ENCODE results near the gene DDR1. TPM values are rescaled to one million over a fixed set of nuclear protein-coding genes. Genes with fewer than 3 reads are reported as not detected.
A peak's percentile ranks its signal among the peaks of the same experiment; 100 is the strongest.
"Not testable (repeated sequence)": the region's sequence is repeated elsewhere in the genome, so short reads cannot be mapped to it uniquely, and the experiment has no call there.

Gene DDR1
- total RNA-seq, 1 experiment from 2014 or later, result 230 TPM

GRCh38 chr6:30901436-30901835 lies 17.1 kb downstream of the DDR1 start:
- CTCF ChIA-PET, result interaction anchor here (0.7 to 1.4 kb wide), 2 partner anchors 13 to 18 kb away, joined by 4 to 6 read pairs; partner anchors contain the start of gene VARS2
- Mint-ChIP-seq H3K27me3 (ENCODE audit: low read depth) (no peaks in the 10 kb centered on the region; the same call in 1 of the 2 replicates), H3K27ac (no peak overlapping the region), H3K9me3 (no peaks in the 10 kb centered on the region), H3K4me1 (no peaks in the 10 kb centered on the region), H3K36me3 (peaks cover 26% of the 10 kb centered on the region), H3K4me3 (no peak overlapping the region)
- TF ChIP-seq HMGXB4 (CRISPR knock-in tag; IDR thresholded peaks at IDR 0.05) (no peak), ZNF423 (CRISPR knock-in tag; IDR thresholded peaks at IDR 0.05) (no peak), E2F5 (CRISPR knock-in tag; IDR thresholded peaks at IDR 0.05) (no peak), AFF4 (CRISPR knock-in tag; IDR thresholded peaks at IDR 0.05; ENCODE audit: borderline replicate concordance) (no peak), ETV6 (CRISPR knock-in tag; IDR thresholded peaks at IDR 0.05) (no peak), PREB (CRISPR knock-in tag; IDR thresholded peaks at IDR 0.05; ENCODE audit: borderline replicate concordance) (no peak), ZMAT4 (CRISPR knock-in tag; IDR thresholded peaks at IDR 0.05) (no peak), IRF2 (CRISPR knock-in tag; IDR thresholded peaks at IDR 0.05; ENCODE audit: borderline replicate concordance, low read depth) (no peak), TP53 (CRISPR knock-in tag; IDR thresholded peaks at IDR 0.05) (no peak)
- POLR2A ChIA-PET, result interaction anchor here (1.0 kb wide), 1 partner anchor 12 kb away, joined by 3 read pairs; the partner anchor contains the start of gene VARS2
- DNase-seq (ENCODE audit: low spot score) (no peak), ATAC-seq (no peak)

- not testable (repeated sequence) for ATAC-seq
- CTCF ChIA-PET, result interaction anchor here (0.6 to 1.4 kb wide), 3 partner anchors 9 to 12 kb away, joined by 3 to 6 read pairs (median 3); partner anchors contain the start of gene VARS2
- POLR2A ChIA-PET, result interaction anchor here (0.6 kb wide), 1 partner anchor 40 kb away, joined by 3 read pairs; no protein-coding TSS in a partner anchor
Observed at GRCh38 chr6:30902196-30902595, 17.9 kb downstream of the DDR1 start.

GRCh38 chr6:30902709-30903108 lies 18.4 kb downstream of the DDR1 start:
- Mint-ChIP-seq H3K36me3 (peaks cover 21% of the 10 kb centered on the region), H3K9me3 (no peaks in the 10 kb centered on the region), H3K27me3 (ENCODE audit: low read depth) (no peaks in the 10 kb centered on the region; the same call in 1 of the 2 replicates), H3K4me1 (peaks cover 4% of the 10 kb centered on the region; the same call in 1 of the 2 replicates), H3K4me3 (no peak overlapping the region), H3K27ac (0 out of 2 replicates have a peak overlapping the region, but pooled peaks have one; percentile 10)
- CTCF ChIA-PET, result interaction anchor here (1.4 kb wide), 1 partner anchor 12 kb away, joined by 6 read pairs; the partner anchor contains the start of gene VARS2
- ATAC-seq (no peak), DNase-seq (ENCODE audit: low spot score) (no peak)
- POLR2A ChIA-PET, result no interaction called here
- TF ChIP-seq GABPB1 (CRISPR knock-in tag; IDR thresholded peaks at IDR 0.05) (no peak), E2F1 (CRISPR knock-in tag; IDR thresholded peaks at IDR 0.05) (no peak), E2F5 (CRISPR knock-in tag; IDR thresholded peaks at IDR 0.05) (no peak), CTCF (IDR thresholded peaks at IDR 0.05) (no peak), ARID4B (CRISPR knock-in tag; IDR thresholded peaks at IDR 0.05; ENCODE audit: borderline replicate concordance) (no peak)

More at GRCh38 chr6:30902196-30902595, 17.9 kb downstream of the DDR1 start:
- not testable (repeated sequence) for H3K9me3 Mint-ChIP-seq; H3K4me3 Mint-ChIP-seq; H3K27me3 Mint-ChIP-seq (ENCODE audit: low read depth); H3K4me1 Mint-ChIP-seq; DNase-seq (ENCODE audit: low spot score)
- Mint-ChIP-seq H3K36me3 (peaks cover 21% of the 10 kb centered on the region), H3K27ac (peak overlapping the region; percentile 50; the same call in 1 of the 2 replicates)
